ENCODE results near the gene B9D2. TPM values are rescaled to one million over a fixed set of nuclear protein-coding genes. Genes with fewer than 3 reads are reported as not detected.

B9D2 gene
- total and polyA plus RNA-seq, 2 donors (not counting 1 experiment from before 2014, with no cell fraction given), result 2.3 to 5.3 TPM

GRCh38 chr19:41332000-41332399, 31.9 kb downstream of the B9D2 start:
- Histone ChIP-seq H3K9me3 (ENCODE audit: control insufficient read depth, insufficient read depth, low read depth, low read length) (no peaks in the 10 kb centered on the region), H3K9ac (ENCODE audit: insufficient read depth, low read length) (no peak overlapping the region), H3K4me3 (replicated peaks in 1 of 4; ENCODE audit: control extremely low read depth in 1 of 4, insufficient read depth in 1 of 4, low read depth in 3 of 4, low read length in 4 of 4) (no peak overlapping the region), H3K4me2 (ENCODE audit: extremely low read depth, insufficient read depth, low read length) (no peak overlapping the region), H3K4me1 (ENCODE audit: control insufficient read depth, extremely low read depth, insufficient read depth, low read length) (peaks cover 13% of the 10 kb centered on the region), H3K79me2 (ENCODE audit: control insufficient read depth, insufficient read depth, low read length) (no peaks in the 10 kb centered on the region), H3K27me3 (ENCODE audit: control insufficient read depth, insufficient read depth, low read length) (no peaks in the 10 kb centered on the region), H3K36me3 (ENCODE audit: control insufficient read depth, insufficient read depth, low read length) (peaks cover 16% of the 10 kb centered on the region), H4K20me1 (ENCODE audit: control insufficient read depth, extremely low read depth, insufficient read depth, low read length) (no peaks in the 10 kb centered on the region), H2AFZ (ENCODE audit: low read length) (no peak overlapping the region), H3K27ac (ENCODE audit: insufficient read depth, low read length) (no peak overlapping the region)
- no peak for DNase-seq (ENCODE audit: low read depth in 2 of 2)
- TF ChIP-seq EZH2 (IDR thresholded peaks at IDR 0.05; ENCODE audit: low read length, missing control alignments), result no peak
- TF ChIP-seq CTCF (conservative IDR thresholded peaks at IDR 0.05 in 1 of 2, IDR thresholded peaks at IDR 0.05 in 1 of 2; ENCODE audit: low read depth in 1 of 2, low read length in 2 of 2), result no peak

DNA sequence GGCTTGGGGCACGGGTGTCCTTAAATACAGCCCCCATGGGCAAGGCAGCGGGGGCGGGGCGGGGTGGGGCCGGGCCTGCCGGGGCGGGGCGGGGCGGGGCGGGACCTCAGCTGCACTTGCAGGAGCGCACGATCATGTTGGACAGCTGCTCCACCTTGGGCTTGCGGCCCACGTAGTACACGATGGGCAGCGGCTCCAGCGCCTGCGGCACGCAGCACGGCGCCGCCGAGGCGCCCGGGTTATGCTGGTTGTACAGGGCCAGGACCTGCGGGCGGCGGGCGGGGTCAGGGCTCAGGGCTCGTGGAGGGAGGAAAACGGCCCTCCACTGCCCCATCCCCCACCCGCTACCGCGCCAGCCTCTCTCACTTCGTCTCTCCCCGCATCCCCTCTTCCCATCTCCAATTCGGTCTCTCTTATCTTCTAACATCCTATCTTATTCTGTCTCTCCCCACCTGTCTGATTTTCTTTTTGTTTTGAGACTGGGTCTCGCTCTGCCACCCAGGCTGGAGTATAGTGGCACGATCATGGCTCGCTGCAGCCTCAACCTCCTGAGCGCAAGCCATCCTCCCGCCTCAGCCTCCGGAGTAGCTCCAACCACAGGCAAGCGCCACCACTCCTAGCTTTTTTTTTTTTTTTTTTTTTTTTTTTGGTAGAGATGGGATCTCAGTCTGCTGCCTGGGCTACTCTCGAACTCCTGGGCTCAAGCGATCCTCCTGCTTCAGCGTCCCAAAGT, 32.8 kb downstream of the B9D2 start:
- TF ChIP-seq CTCF (conservative IDR thresholded peaks at IDR 0.05 in 1 of 2, IDR thresholded peaks at IDR 0.05 in 1 of 2; ENCODE audit: low read depth in 1 of 2, low read length in 2 of 2), result no peak
- TF ChIP-seq EZH2 (IDR thresholded peaks at IDR 0.05; ENCODE audit: low read length, missing control alignments), result no peak
- Histone ChIP-seq H4K20me1 (ENCODE audit: control insufficient read depth, extremely low read depth, insufficient read depth, low read length) (no peaks in the 10 kb centered on the region), H3K4me2 (ENCODE audit: extremely low read depth, insufficient read depth, low read length) (no peak overlapping the region), H3K9me3 (ENCODE audit: control insufficient read depth, insufficient read depth, low read depth, low read length) (no peaks in the 10 kb centered on the region), H3K9ac (ENCODE audit: insufficient read depth, low read length) (no peak overlapping the region), H3K4me3 (replicated peaks in 1 of 4; ENCODE audit: control extremely low read depth in 1 of 4, insufficient read depth in 1 of 4, low read depth in 3 of 4, low read length in 4 of 4) (no peak overlapping the region), H3K36me3 (ENCODE audit: control insufficient read depth, insufficient read depth, low read length) (peaks cover 16% of the 10 kb centered on the region), H3K4me1 (ENCODE audit: control insufficient read depth, extremely low read depth, insufficient read depth, low read length) (peaks cover 18% of the 10 kb centered on the region), H3K27me3 (ENCODE audit: control insufficient read depth, insufficient read depth, low read length) (no peaks in the 10 kb centered on the region), H3K27ac (ENCODE audit: insufficient read depth, low read length) (no peak overlapping the region), H2AFZ (ENCODE audit: low read length) (no peak overlapping the region), H3K79me2 (ENCODE audit: control insufficient read depth, insufficient read depth, low read length) (no peaks in the 10 kb centered on the region)
- no peak for DNase-seq (ENCODE audit: low read depth in 2 of 2)

DNA sequence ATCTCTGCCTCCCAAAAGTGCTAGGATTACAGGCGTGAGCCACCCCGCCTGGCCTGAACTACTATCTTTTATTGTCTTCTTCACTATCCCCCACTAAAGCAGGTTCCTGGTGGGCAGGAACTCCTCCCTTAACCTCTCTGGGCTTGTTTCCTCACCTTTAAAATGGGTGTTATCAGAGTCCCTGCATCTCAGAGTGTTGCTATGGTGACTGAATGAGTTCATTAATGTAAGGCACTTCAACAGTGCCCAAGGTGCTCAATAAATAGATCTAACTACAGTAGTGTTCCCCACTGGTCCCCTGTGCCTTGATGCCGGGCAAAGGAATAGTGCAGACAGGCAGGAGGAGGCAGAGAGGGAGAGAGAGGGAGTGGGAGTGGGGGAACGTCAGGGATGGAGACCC, 33.5 kb downstream of the B9D2 start:
- Histone ChIP-seq H3K79me2 (ENCODE audit: control insufficient read depth, insufficient read depth, low read length) (no peaks in the 10 kb centered on the region), H3K9me3 (ENCODE audit: control insufficient read depth, insufficient read depth, low read depth, low read length) (no peaks in the 10 kb centered on the region)
- TF ChIP-seq EZH2 (IDR thresholded peaks at IDR 0.05; ENCODE audit: low read length, missing control alignments) (no peak), CTCF (conservative IDR thresholded peaks at IDR 0.05 in 1 of 2, IDR thresholded peaks at IDR 0.05 in 1 of 2; ENCODE audit: low read depth in 1 of 2, low read length in 2 of 2) (no peak)

More for the DNA sequence above, 33.5 kb downstream of the B9D2 start:
- Histone ChIP-seq H4K20me1 (ENCODE audit: control insufficient read depth, extremely low read depth, insufficient read depth, low read length) (no peaks in the 10 kb centered on the region), H3K27ac (ENCODE audit: insufficient read depth, low read length) (no peak overlapping the region), H3K9ac (ENCODE audit: insufficient read depth, low read length) (no peak overlapping the region), H3K4me1 (ENCODE audit: control insufficient read depth, extremely low read depth, insufficient read depth, low read length) (peaks cover 24% of the 10 kb centered on the region), H3K36me3 (ENCODE audit: control insufficient read depth, insufficient read depth, low read length) (peaks cover 16% of the 10 kb centered on the region), H3K4me3 (replicated peaks in 1 of 4; ENCODE audit: control extremely low read depth in 1 of 4, insufficient read depth in 1 of 4, low read depth in 3 of 4, low read length in 4 of 4) (no peak overlapping the region), H2AFZ (ENCODE audit: low read length) (no peak overlapping the region), H3K27me3 (ENCODE audit: control insufficient read depth, insufficient read depth, low read length) (no peaks in the 10 kb centered on the region), H3K4me2 (ENCODE audit: extremely low read depth, insufficient read depth, low read length) (no peak overlapping the region)
- no peak for DNase-seq (ENCODE audit: low read depth in 2 of 2)
